ENCODE measurements around the gene MYCBP2.
"Not testable (repeated sequence)": the region's sequence is repeated elsewhere in the genome, so short reads cannot be mapped to it uniquely, and the experiment has no call there.

MYCBP2 gene

GRCh38 chr13:77349365-77349764 lies 22.5 kb upstream of the MYCBP2 start:
- H3K9me3 Mint-ChIP-seq = no peaks in the 10 kb centered on the region
- H3K4me3 Mint-ChIP-seq = no peak overlapping the region
- no peak for ATAC-seq
- no peak overlapping the region for H3K27ac Mint-ChIP-seq
- H3K36me3 Mint-ChIP-seq (ENCODE audit: low read depth) = no peaks in the 10 kb centered on the region
- no peak for DNase-seq
- H3K27me3 Mint-ChIP-seq = no peaks in the 10 kb centered on the region
- peaks cover 32% of the 10 kb centered on the region for H3K4me1 Mint-ChIP-seq

GRCh38 chr13:77347351-77347750 lies 20.5 kb upstream of the MYCBP2 start:
- H3K4me1 Mint-ChIP-seq = peaks cover 33% of the 10 kb centered on the region
- not testable (repeated sequence) for H3K27me3 Mint-ChIP-seq; H3K36me3 Mint-ChIP-seq (ENCODE audit: low read depth); H3K4me3 Mint-ChIP-seq; H3K9me3 Mint-ChIP-seq; ATAC-seq; DNase-seq; H3K27ac Mint-ChIP-seq

- ATAC-seq (peak; percentile 94), DNase-seq (no peak)
- no peaks in the 10 kb centered on the region for H3K36me3 Mint-ChIP-seq (ENCODE audit: low read depth)
- H3K4me3 Mint-ChIP-seq = peak overlapping the region; percentile 58
- no peaks in the 10 kb centered on the region for H3K9me3 Mint-ChIP-seq
- peaks cover 43% of the 10 kb centered on the region for H3K4me1 Mint-ChIP-seq
- peak overlapping the region; percentile 97 for H3K27ac Mint-ChIP-seq
- no peaks in the 10 kb centered on the region for H3K27me3 Mint-ChIP-seq
Measured at GRCh38 chr13:77345150-77345780, 18.4 kb upstream of the MYCBP2 start.

GRCh38 chr13:77343841-77344240 lies 16.9 kb upstream of the MYCBP2 start:
- DNase-seq = no peak
- Mint-ChIP-seq H3K27me3 (no peaks in the 10 kb centered on the region), H3K27ac (no peak overlapping the region), H3K4me3 (no peak overlapping the region), H3K4me1 (peaks cover 54% of the 10 kb centered on the region), H3K36me3 (ENCODE audit: low read depth) (no peaks in the 10 kb centered on the region), H3K9me3 (no peaks in the 10 kb centered on the region)
- no peak for ATAC-seq

- Mint-ChIP-seq H3K27me3 (peaks cover 2% of the 10 kb centered on the region), H3K4me3 (no peak overlapping the region), H3K27ac (peak overlapping the region; percentile 56), H3K36me3 (ENCODE audit: low read depth) (no peaks in the 10 kb centered on the region), H3K9me3 (no peaks in the 10 kb centered on the region), H3K4me1 (peaks cover 39% of the 10 kb centered on the region)
- DNase-seq = no peak
- no peak for ATAC-seq
Measured at GRCh38 chr13:77339408-77339807, 12.5 kb upstream of the MYCBP2 start.

GRCh38 chr13:77338961-77339401 lies 12.1 kb upstream of the MYCBP2 start:
- Mint-ChIP-seq H3K27ac (peak overlapping the region; percentile 56), H3K27me3 (peaks cover 2% of the 10 kb centered on the region), H3K36me3 (ENCODE audit: low read depth) (no peaks in the 10 kb centered on the region), H3K9me3 (no peaks in the 10 kb centered on the region), H3K4me1 (peaks cover 36% of the 10 kb centered on the region), H3K4me3 (no peak overlapping the region)
- ATAC-seq (peak; percentile 20), DNase-seq (no peak)

GRCh38 chr13:77338329-77338728 lies 11.4 kb upstream of the MYCBP2 start:
- no peak for DNase-seq
- Mint-ChIP-seq H3K9me3 (no peaks in the 10 kb centered on the region), H3K27ac (no peak overlapping the region), H3K27me3 (peaks cover 2% of the 10 kb centered on the region), H3K4me1 (peaks cover 34% of the 10 kb centered on the region), H3K36me3 (ENCODE audit: low read depth) (no peaks in the 10 kb centered on the region), H3K4me3 (no peak overlapping the region)
- ATAC-seq = no peak

- Mint-ChIP-seq H3K27ac (no peak overlapping the region), H3K9me3 (no peaks in the 10 kb centered on the region), H3K27me3 (peaks cover 2% of the 10 kb centered on the region), H3K36me3 (ENCODE audit: low read depth) (no peaks in the 10 kb centered on the region), H3K4me3 (no peak overlapping the region), H3K4me1 (peaks cover 31% of the 10 kb centered on the region)
- DNase-seq = no peak
- ATAC-seq = no peak
Measured at GRCh38 chr13:77337159-77337558, 10.3 kb upstream of the MYCBP2 start.

GRCh38 chr13:77335543-77335942 lies 8.6 kb upstream of the MYCBP2 start:
- Mint-ChIP-seq H3K27ac (no peak overlapping the region), H3K9me3 (no peaks in the 10 kb centered on the region), H3K4me1 (peaks cover 29% of the 10 kb centered on the region), H3K36me3 (ENCODE audit: low read depth) (no peaks in the 10 kb centered on the region), H3K27me3 (peaks cover 2% of the 10 kb centered on the region), H3K4me3 (no peak overlapping the region)
- ATAC-seq = no peak
- DNase-seq = no peak

- ATAC-seq (no peak), DNase-seq (no peak)
- no peaks in the 10 kb centered on the region for H3K36me3 Mint-ChIP-seq (ENCODE audit: low read depth)
- no peak overlapping the region for H3K27ac Mint-ChIP-seq
- H3K4me3 Mint-ChIP-seq = no peak overlapping the region
- H3K4me1 Mint-ChIP-seq = peaks cover 23% of the 10 kb centered on the region
- H3K27me3 Mint-ChIP-seq = peaks cover 4% of the 10 kb centered on the region
- H3K9me3 Mint-ChIP-seq = no peaks in the 10 kb centered on the region
Measured at GRCh38 chr13:77333594-77333993, 6.7 kb upstream of the MYCBP2 start.

GRCh38 chr13:77331421-77331820 lies 4.5 kb upstream of the MYCBP2 start:
- Mint-ChIP-seq H3K27ac (peak overlapping the region; percentile 17), H3K9me3 (no peaks in the 10 kb centered on the region), H3K27me3 (peaks cover 6% of the 10 kb centered on the region), H3K4me1 (peaks cover 35% of the 10 kb centered on the region), H3K4me3 (peak overlapping the region; percentile 37), H3K36me3 (ENCODE audit: low read depth) (no peaks in the 10 kb centered on the region)
- ATAC-seq (no peak), DNase-seq (no peak)

- Mint-ChIP-seq H3K27me3 (peaks cover 6% of the 10 kb centered on the region), H3K4me3 (peak overlapping the region; percentile 87), H3K9me3 (no peaks in the 10 kb centered on the region), H3K36me3 (ENCODE audit: low read depth) (peaks cover 4% of the 10 kb centered on the region), H3K27ac (peak overlapping the region; percentile 93), H3K4me1 (peaks cover 36% of the 10 kb centered on the region)
- DNase-seq (no peak), ATAC-seq (peak; percentile 3)
Measured at GRCh38 chr13:77329911-77330584, 3.2 kb upstream of the MYCBP2 start.

- no peaks in the 10 kb centered on the region for H3K9me3 Mint-ChIP-seq
- H3K4me1 Mint-ChIP-seq = peaks cover 43% of the 10 kb centered on the region
- H3K4me3 Mint-ChIP-seq = peak overlapping the region; percentile 87
- ATAC-seq (peak; percentile 75), DNase-seq (peak; percentile 89)
- H3K36me3 Mint-ChIP-seq (ENCODE audit: low read depth) = peaks cover 4% of the 10 kb centered on the region
- H3K27me3 Mint-ChIP-seq = peaks cover 6% of the 10 kb centered on the region
- peak overlapping the region; percentile 93 for H3K27ac Mint-ChIP-seq
Measured at GRCh38 chr13:77329133-77329910, 2.4 kb upstream of the MYCBP2 start.

GRCh38 chr13:77328819-77329132 lies 1.9 kb upstream of the MYCBP2 start:
- peaks cover 48% of the 10 kb centered on the region for H3K4me1 Mint-ChIP-seq

More at GRCh38 chr13:77328819-77329132, 1.9 kb upstream of the MYCBP2 start:
- Mint-ChIP-seq H3K36me3 (ENCODE audit: low read depth) (peaks cover 9% of the 10 kb centered on the region), H3K27me3 (peaks cover 6% of the 10 kb centered on the region), H3K4me3 (peak overlapping the region; percentile 87), H3K27ac (peak overlapping the region; percentile 93), H3K9me3 (no peaks in the 10 kb centered on the region)
- DNase-seq (no peak), ATAC-seq (peak; percentile 8)

Data from activated naive CD8-positive, alpha-beta T cell treated with anti-CD3 and anti-CD28 coated beads, Interleukin-2, amount 50 U/mL, for 24 hours (primary cell).